Spleen (tissue), 7 donors: ENCODE measurements around the gene RAB40B.

Experiments
- POLR2A ChIP-seq, 3 donors: fragments of 450-650 bp; IDR thresholded peaks; one replicate each; pipeline ENCODE4 v1.5.1; 2017; ENCODE audit warnings: antibody characterized with exemption in 3 of 3, mild to moderate bottlenecking in 1 of 3
- TF ChIP-seq, protein P1 (sequence below), 11 experiments: fragments of 200-600 bp in 7 of 11; fragments of 450-650 bp in 4 of 11; sonication (generic) in 4 of 11; IDR thresholded peaks in 8 of 11; conservative IDR thresholded peaks in 3 of 11; 1 replicate in 7 of 11; 2 replicates in 4 of 11; pipeline versions ENCODE4 v1.4.0 to v1.8.0; 2016 to 2021; ENCODE audit warnings: antibody characterized with exemption in 11 of 11, inconsistent platforms in 4 of 11, mild to moderate bottlenecking in 1 of 11
- donor health status: DM: no; HTN: no; CAD: no; lungs with moderate emphysema.
- donor health status: DM: no; HTN: no; CAD: no.
- donor health status: DM: no; HTN: no; CAD: no.

DNA sequence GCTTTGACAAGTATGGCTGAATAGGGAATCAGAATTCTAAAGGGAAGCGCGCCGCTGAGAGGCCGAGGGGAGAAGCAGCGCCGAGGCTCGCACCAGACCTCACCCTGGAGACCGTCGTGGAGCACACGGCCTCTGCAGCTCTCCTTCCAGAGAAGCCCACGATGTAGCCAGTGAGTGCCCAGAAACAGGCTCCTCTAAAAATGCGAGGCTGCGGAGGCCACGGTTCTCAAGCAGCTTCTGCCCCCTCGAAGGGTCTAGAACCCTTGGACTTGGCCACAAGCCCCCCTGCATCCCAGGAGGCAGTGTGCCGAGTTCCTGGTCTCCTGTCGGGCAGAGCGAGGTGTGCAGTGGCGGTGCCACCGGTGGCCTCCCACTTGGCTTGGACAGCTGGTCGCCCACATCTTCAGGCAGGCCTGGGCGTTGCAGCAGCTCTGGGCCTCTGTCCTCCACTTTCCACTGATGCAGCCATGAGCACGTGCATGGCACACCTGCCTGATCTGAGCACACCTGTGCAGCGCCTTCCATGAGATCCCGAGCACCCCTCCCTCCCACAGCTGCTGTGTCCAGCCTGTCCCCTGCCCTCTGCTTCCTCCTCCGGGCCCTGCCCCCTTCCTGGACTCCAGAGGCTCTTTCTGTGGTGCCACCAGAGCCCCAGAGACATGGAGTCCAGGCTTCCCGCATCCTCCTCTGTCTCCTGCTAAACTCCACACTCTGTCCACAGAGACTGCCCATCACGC, 31.4 kb downstream of the RAB40B start:
- TF ChIP-seq, protein P1, sequence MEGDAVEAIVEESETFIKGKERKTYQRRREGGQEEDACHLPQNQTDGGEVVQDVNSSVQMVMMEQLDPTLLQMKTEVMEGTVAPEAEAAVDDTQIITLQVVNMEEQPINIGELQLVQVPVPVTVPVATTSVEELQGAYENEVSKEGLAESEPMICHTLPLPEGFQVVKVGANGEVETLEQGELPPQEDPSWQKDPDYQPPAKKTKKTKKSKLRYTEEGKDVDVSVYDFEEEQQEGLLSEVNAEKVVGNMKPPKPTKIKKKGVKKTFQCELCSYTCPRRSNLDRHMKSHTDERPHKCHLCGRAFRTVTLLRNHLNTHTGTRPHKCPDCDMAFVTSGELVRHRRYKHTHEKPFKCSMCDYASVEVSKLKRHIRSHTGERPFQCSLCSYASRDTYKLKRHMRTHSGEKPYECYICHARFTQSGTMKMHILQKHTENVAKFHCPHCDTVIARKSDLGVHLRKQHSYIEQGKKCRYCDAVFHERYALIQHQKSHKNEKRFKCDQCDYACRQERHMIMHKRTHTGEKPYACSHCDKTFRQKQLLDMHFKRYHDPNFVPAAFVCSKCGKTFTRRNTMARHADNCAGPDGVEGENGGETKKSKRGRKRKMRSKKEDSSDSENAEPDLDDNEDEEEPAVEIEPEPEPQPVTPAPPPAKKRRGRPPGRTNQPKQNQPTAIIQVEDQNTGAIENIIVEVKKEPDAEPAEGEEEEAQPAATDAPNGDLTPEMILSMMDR (IDR thresholded peaks at IDR 0.05 in 8 of 11, conservative IDR thresholded peaks at IDR 0.05 in 3 of 11), result no peak
- TF ChIP-seq POLR2A (IDR thresholded peaks at IDR 0.05), result no peak
